GM18858 (cell line): ENCODE data around the gene STK32B.

Experiments used
- ATAC-seq: cut with Tn5 transposase; IDR thresholded peaks from one replicate; pipeline ENCODE4 v1.9.1; 2021; ENCODE audit not compliant: unreplicated experiment

The STK32B gene

GRCh38 chr4:5030221-5030620, 21.1 kb upstream of the STK32B start:
- ATAC-seq: no peak

GRCh38 chr4:5030927-5031326, 20.4 kb upstream of the STK32B start:
- no peak for ATAC-seq

GRCh38 chr4:5032813-5033212, 18.5 kb upstream of the STK32B start:
- no peak for ATAC-seq

GRCh38 chr4:5033281-5033841, 17.9 kb upstream of the STK32B start:
- no peak for ATAC-seq

GRCh38 chr4:5034206-5034605, 17.1 kb upstream of the STK32B start:
- ATAC-seq: no peak

- ATAC-seq: no peak
Measured at GRCh38 chr4:5036239-5036638, 15.0 kb upstream of the STK32B start.

GRCh38 chr4:5037553-5038551, 13.4 kb upstream of the STK32B start:
- ATAC-seq: no peak

GRCh38 chr4:5039800-5040199, 11.5 kb upstream of the STK32B start:
- no peak for ATAC-seq

GRCh38 chr4:5040856-5041620, 10.2 kb upstream of the STK32B start:
- ATAC-seq: no peak

GRCh38 chr4:5041699-5042098, 9.6 kb upstream of the STK32B start:
- no peak for ATAC-seq

GRCh38 chr4:5043579-5043978, 7.7 kb upstream of the STK32B start:
- ATAC-seq: no peak

GRCh38 chr4:5044341-5044740, 6.9 kb upstream of the STK32B start:
- ATAC-seq: no peak

- ATAC-seq: no peak
Measured at GRCh38 chr4:5045097-5045496, 6.2 kb upstream of the STK32B start.

- ATAC-seq: no peak
Measured at GRCh38 chr4:5048721-5049120, 2.6 kb upstream of the STK32B start.

- no peak for ATAC-seq
Measured at GRCh38 chr4:5050520-5051277, 581 bp upstream of the STK32B start.

- ATAC-seq: no peak
Measured at GRCh38 chr4:5052204-5052702, 973 bp downstream of the STK32B start.

- ATAC-seq: no peak
Measured at GRCh38 chr4:5052726-5053425, 1.6 kb downstream of the STK32B start.

GRCh38 chr4:5054532-5054931, 3.3 kb downstream of the STK32B start:
- no peak for ATAC-seq

GRCh38 chr4:5055411-5055810, 4.1 kb downstream of the STK32B start:
- ATAC-seq: no peak

GRCh38 chr4:5066101-5066500, 14.8 kb downstream of the STK32B start:
- ATAC-seq: no peak
